Measurements from ENCODE around the gene SYT5.
"Not testable (repeated sequence)": the region's sequence is repeated elsewhere in the genome, so short reads cannot be mapped to it uniquely, and the experiment has no call there.

SYT5 gene

DNA sequence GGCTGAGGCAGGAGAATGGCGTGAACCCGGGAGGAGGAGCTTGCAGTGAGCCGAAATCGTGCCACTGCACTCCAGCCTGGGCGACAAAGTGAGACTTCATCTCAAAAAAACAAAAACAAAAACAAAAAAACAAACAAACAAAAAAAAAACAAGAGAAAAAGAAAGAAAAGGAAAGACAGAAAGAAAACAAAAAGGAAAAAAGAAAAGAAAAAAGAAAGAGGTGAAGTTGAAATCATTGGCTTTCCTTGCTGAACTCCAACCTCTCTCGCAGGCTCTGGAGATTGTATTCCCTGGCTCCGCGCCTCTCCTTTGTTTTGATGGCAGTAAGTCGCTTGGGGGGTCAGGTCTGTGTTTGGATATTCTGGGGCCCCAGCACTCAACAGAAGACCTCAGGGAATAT, 7.8 kb downstream of the SYT5 start:
- DNase-seq (ENCODE audit: low read depth in 1 of 2, low spot score in 1 of 2) = not testable (repeated sequence)

DNA sequence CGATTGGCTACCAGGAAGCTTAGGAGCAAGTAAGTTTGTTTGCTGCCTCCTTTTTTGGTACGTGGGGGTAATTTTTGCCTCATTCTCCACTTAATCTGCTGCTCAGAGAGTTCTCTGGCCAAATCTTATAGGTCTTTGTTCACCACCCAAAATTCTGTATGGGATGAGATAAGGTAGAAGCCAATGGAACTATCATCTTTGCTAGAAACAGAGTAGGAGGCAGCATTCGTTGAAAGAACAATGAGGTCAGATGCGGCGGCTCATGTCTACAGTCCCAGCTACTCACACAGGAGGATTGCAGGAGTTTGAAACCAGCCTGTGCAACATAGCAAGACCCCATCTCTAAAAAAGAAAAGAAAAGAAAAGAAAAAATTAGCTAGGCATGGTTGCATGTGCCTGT, 8.6 kb downstream of the SYT5 start:
- DNase-seq (ENCODE audit: low read depth in 1 of 2, low spot score in 1 of 2) = no peak

DNA sequence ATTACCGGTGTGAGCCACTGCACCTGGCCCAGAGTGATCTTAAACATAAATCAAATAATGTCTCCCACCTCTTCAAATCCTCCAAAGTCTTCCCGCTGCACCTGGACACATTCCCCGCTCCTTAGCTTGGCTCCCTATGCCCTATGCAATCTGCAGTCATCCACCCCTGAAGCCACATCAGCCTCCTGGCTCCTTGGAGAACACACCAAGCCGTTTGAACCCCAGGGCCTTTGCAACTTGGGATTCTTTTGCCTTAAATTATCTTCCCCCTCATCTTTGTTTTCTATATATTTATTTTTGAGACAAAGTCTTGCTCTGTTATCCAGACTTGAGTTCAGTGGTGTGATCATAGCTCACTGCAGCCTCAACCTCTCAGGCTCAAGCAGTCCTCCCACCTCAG, 11.0 kb downstream of the SYT5 start:
- no peak for DNase-seq (ENCODE audit: low read depth in 1 of 2, low spot score in 1 of 2)

DNA sequence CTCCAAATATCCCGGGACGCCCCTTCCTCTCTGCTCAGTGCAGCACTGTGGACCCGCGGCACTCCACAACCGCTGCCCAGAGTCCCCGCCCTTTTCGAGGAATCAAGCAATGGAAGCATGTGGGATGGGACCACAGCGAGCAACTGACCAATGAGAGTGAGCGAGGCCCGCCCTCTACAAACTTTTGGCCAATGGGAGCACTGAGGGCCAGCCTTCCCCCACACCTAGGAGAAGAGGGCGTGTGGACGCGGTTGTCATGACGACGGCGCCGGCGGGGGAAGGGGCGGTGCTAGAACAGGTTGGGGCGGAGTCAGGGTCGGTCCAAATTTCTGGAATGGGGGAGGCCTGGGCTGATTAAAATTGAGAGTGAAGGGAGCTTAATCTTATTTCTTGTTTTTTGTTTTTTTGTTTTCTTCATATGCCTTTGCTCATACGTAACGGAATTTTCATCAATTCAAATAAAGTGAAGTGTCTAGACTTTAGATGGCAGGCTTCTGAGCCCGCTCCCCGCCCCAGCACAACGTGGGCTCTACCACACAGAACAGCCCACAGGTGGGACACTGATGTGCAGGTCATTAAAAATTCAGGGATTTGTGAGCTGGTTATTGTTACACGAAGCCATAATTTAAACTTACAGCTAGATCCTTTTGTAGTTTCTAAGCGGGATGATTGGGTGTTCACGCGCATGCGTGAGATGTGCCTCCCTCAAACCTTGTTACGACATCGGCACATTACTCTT, 13.4 kb downstream of the SYT5 start, which contains the start of gene DNAAF3:
DNAAF3 (minus strand) TSS at position 84 of the 739 bp plus-strand sequence. CDS start 200 bp downstream, outside the sequence.
- DNase-seq (ENCODE audit: low read depth in 1 of 2, low spot score in 1 of 2) = peak in 1 of 2 donors; percentile 60

DNA sequence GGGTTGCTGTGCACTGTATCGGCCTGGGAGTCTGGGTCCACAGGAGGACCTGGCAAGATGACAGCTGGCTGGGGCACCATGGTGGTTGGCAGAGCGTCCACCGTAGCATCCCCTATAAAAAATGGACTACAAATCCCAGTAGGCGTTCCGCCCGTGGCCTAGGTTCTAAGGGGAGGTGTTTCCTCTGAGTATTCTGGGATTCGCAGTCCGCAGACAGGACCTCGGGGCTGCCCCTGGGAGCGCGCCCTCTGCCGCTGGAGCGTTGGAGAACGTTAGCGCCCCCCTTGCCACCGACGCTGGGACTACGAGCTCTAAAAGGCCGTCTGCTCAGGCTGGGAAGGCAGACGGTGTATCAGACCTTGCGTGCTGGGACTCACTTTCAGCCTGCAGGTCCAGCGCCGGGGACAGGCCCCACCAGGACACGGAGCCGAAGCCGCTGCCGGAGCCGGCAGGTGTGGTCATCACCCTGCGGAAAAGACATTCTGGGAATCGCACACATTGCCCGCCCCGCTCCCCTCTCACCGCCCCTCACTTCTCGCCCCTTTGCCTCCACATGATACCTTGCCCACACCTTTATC, 14.0 kb downstream of the SYT5 start:
- no peak for DNase-seq (ENCODE audit: low read depth in 1 of 2, low spot score in 1 of 2)

DNA sequence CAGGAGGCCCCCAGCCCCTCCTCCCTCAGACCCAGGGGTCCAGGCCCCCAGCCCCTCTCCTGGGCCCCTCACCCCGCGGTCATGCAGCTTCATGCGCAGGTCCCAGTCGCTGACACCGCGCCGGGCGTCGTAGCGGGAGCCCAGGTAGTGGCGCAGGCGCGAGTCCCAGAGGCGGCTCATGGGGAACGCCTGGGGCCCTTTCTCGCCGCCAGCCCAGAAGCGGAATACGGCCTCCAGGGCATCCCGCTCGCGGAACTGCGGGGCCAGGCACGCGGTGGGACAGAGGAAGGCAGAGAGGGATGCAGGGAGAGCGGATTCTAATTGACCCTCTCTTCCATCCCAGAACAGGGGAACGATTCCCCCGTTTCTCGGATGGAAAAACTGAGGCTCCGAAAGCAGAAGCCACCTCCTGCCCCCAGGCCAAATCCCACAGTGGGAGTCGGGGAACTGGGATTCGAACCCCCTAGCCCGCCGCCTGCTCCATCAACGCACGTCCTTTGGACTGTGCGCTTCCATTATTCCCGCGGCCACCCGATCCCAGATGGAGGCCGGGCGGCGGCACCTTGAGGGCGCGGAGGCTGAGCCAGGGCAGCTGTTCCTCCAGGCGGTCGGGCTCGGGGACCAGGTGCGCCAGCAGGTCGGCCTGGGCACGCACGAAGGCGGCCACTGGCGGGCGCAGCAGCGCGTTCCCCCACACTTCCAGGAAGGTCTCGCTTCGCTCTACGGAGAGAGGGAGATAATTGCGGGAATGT, 18.3 kb downstream of the SYT5 start:
- DNase-seq (ENCODE audit: low read depth in 1 of 2, low spot score in 1 of 2) = no peak

DNA sequence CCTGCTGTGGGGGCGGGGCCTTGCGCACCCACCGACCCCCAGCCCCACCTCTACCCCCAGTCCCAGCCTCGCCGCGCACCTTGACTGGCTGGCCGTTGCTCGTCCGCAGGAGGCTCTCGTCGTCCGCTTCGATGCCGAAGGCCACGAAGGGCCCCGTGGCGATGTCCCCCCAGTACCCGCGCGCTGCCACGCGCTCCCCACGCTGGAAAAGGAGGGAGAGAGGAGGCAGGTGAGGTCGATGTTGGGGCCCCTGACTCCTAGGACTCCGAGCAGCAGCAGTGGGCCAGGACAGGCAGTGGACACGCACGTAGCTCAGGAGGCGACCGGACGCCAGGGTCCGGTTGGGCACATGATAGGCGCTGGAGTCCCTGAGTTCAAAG, 19.1 kb downstream of the SYT5 start:
- DNase-seq (ENCODE audit: low read depth in 1 of 2, low spot score in 1 of 2) = no peak

DNA sequence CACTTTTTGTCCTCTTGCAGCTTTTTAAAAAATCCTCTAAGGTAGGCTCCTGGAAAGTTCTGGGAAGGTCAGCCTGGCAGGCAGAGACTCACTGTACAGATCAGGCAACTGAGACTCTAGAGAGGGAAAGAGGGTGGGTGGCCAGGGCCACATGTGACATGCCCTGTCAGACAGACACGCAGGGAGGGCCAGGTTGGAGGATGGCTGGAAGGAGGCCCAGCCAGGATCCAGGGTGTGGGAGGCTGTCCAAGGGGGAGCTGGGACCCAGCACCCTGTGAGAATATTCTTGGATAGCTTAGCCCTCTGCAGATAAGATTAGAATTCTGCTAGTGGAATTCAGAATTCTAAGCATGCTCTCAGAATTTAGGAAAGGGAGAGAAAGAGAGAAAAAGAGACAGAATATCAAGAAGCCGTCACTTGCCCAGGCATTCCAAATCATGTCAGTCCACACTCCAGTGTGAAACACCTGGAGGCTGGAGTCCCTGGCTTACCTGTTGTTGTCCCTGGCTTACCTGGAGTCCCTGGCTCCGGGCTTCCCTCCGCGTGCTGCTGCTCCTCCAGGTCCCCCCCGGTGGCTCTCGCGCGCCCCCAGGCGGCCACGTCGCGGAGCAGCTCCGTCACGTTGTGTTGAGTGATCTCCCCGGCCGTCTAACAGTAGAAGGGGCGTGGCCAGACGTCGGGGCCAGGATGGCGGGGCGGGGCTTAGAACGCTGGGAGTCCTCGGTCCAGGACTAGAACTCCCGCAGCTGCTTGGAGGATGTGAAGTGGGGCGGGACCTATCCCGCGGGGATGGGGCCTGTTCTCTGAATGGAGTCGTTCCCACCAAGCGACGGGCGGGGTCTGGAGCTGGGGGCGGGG, 19.7 kb downstream of the SYT5 start:
- DNase-seq (ENCODE audit: low read depth in 1 of 2, low spot score in 1 of 2) = peak; percentile 68 to 84

DNA sequence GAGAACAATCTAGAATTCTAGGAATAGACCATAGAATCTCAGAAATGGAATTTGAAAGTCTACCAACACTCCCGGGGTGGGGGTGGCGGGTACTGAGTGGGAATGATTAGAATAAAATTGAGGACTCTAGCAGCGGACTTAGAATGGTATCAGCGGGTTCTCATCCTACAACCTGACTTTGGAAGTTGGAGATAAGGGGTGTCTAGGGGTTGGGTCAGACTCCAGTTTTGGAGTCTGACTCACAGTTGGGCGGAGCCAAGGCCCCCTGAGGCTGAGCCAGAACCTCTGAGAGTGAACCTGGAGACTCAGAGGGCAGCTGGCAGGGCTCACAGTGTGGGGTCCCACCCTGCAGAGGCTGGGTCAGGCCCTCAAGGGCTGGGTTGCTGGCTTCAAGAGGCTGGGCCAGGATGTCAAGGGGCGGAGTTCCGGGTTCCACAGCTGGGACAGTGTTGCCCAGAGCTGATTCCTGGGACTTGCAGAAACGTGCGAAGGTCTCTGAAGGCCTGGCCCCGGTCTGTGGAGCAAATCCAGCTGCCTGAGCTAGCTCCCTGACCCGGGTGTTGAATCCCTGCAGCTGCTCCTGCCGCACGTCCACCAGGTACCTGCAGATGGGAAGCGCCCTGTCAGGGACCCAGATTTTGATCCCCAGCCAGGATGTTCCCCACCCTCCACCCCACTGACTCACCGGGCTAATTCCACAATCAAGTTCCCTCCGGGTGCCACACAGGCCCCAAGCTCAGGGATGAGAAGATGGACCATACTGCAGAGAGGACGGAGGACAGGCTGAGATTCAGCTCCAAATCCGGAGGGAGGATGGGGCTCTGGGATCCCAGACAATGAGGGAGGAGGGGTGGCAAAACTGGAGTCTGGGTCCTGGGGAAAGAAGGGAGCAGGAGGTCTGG, 21.0 kb downstream of the SYT5 start:
- DNase-seq (ENCODE audit: low read depth in 1 of 2, low spot score in 1 of 2) = no peak

DNA sequence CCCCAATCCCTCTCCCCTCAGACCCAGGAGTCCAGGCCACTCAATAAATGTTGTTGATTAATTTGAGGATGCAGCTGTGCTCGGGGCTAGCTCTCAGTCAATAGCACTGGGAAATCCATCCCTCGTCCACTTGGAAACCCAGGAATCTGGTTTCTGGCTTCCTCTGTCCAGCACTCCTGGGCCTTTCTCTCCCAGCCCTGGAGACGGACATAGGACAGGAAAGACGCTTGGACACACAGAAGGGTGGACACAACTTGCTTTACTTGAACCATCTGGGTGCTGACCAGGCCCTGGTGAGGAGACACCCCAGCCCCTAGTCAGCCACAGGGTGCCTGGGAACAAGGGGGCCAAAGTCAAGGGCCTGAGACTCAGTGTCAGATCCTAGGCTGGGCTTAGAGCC, 21.7 kb downstream of the SYT5 start:
- no peak for DNase-seq (ENCODE audit: low read depth in 1 of 2, low spot score in 1 of 2)

DNA sequence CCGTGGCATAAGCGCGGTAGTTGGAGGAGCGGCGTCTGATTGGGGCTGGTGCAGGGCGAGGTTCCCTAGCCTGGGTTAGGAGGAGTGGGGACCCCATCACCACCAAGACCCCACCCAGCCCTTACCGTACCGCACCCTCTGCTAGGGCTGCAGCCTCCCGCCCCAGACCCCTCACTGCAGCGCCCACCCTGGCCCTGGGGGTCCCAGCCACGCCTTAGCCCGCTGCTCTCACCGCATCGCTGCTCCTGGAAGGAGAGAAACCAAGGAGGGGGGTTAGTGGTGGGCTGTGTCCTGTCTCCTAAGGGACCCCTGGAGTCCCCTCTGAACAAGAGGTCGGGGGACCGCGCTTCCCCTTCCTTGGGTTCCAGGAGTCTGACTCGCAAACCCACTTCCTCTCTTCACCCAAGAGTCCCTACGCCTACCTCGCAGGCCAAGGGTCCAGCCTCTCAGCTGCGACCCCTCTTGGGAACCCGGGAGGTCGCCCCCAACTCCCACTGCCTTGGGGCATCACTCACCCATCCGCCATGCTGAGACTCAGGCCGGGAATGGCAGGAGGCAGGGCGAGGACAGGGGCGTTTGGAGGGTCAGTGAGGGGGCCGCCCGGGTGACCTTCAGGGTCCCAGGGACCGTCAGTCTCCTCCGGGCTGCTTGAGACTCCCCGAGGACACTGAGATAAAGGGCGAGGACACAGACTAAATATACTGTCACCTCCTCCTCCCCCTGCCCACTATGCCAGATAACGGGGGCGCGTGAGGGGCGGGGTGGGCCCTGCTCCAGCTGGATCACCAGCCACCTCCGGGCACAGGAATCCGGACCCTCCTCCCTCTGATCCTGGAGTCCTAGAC, 22.8 kb downstream of the SYT5 start, which contains the start of gene TNNI3:
TNNI3 (minus strand) TSS at position 669 of the 845 bp plus-strand sequence; CDS start at position 526, 143 bp downstream.
- no peak for DNase-seq (ENCODE audit: low read depth in 1 of 2, low spot score in 1 of 2)

DNA sequence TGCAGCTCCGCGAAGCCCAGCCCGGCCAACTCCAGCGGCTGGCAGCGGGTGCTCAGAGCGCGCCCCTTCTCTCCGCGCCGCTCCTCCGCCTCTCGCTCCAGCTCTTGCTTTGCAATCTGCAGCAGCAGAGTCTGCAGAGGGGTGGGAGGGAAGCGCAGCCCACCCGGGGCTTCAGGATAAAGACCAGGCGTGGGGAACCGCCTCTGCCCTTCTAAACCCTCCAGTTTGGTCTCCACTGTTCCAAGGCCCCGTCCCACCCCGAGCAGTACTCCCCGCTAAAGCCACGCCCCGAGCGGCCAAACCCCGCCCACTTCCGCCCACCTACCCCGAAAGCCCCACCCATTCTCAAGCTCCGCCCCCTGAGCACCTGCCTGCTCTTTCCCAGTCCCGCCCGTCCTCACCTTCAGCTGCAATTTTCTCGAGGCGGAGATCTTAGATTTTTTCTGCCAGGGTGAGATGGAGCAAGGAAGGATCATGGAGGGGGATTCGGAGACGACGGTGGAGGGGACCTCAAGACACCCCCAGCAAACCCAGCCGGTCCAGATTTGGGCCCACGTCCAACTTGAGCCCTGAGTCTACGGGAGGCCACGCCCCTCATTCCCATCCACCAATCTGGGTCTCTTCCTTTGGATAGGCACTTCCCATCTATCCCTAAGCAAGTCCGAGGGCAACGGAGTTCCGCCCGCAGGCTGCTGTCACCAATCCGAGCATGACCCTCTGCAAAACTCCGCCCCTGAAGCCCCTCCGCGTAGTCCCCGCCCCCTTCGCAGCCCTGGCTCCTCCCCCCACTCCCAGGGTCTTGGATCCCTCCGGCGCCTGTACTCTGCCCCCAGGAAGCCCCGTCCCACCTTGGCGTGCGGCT, 23.7 kb downstream of the SYT5 start:
- DNase-seq (ENCODE audit: low read depth in 1 of 2, low spot score in 1 of 2) = no peak

DNA sequence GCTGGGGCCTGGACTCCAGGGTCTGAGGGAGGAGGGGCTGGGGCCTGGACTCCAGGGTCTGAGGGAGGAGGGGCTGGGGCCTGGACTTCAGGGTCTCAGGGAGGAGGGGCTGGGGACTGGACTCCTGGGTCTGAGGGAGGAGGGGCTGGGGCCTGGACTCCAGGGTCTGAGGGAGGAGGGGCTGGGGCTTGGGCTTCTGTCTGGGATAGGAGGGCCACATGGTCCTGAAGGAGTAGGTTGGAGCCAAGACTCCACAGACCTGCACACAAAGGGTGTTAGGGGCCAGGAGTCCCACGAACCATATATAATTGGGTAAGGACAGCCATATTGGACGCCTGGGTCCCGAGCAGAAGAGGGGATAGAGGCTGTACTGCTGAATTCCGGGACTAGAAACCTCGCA, 24.3 kb downstream of the SYT5 start:
- DNase-seq (ENCODE audit: low read depth in 1 of 2, low spot score in 1 of 2) = not testable (repeated sequence)

DNA sequence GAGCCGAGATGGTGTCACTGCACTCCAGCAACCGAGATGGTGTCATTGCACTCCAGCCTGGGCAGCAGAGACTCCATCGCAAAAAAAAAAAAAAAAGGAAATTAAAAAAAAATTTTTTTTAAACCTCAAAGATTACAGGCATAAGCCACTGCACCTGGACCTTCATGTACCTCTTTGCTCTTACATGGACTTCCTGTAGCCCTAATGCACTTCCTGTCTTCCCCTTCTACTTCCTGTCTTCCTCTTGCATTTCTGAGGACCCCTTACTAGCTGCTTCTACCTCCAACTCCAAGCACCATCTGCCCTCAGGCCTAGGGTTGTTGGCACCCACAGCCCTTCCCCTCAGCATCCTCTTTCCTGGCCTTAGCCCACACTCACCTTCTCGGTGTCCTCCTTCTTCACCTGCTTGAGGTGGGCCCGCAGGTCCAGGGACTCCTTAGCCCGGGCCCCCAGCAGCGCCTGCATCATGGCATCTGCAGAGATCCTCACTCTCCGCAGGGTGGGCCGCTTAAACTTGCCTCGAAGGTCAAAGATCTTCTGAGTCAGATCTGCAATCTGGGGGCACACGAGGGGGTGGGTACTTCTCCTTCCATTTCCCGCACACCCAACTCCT, 26.3 kb downstream of the SYT5 start:
- DNase-seq (ENCODE audit: low read depth in 1 of 2, low spot score in 1 of 2) = no peak

DNA sequence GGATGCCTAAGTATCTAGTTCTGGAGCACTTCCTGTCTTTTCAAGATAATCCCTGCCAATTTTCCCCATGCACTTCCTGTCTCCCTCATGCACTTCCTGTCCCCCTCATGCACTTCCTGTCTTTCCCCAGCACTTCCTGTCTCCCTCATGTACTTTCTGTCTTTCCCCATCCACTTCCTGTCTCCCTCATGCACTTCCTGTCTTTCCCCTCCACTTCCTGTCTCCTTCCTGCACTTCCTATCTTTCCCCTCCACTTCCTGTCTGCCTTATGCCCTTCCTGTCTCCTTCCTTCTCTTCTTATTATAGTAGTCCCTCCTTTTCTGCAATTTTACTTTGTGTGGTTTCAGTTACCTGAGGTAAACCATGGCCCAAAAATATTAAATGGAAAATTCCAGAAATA, 28.1 kb downstream of the SYT5 start:
- DNase-seq (ENCODE audit: low read depth in 1 of 2, low spot score in 1 of 2) = no peak

DNA sequence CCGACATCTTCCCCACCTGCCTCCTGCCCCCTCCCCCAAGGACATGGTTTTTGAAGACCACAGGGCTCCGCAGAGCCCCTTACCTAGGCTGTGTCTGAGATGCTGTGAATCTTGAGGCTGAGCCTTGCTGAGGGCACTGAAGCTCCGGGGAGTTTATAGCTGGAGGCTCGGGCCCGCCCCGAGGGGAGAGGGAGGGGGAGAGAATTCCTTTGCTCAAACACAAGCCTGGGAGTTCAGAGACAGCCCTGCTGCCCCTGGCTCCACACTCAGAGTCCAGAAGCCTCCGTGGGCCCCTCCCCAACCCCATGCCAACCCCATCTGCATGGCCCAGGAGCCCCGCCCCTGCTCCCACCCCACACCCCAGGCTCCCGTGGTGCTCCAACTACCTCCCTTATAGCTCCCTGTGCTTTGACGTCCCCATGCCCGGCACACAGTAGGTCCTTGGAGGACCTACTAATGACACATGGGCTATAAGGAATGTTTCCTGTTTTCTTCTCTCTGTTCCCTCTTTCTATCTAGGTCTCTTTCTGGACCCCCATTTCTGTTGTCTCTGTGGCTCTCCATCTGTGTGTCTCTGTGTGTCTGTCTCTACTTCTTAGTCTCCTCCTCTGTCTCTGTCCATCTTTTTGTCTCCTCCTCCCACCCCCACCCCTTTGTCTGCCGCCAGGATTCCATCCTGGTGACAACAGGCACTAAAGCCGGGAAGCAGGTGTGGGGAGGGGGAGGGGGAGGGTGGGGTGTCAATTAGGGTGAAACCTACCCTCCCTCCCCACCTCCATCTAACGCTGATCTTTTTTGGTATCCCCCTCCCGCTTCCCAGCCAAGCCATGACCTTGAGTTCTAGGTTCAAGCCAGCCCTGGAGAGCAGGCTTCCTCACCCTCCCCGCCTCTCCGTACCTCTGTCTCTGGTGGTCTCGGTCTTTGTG, 30.7 kb downstream of the SYT5 start, which contains the start of gene TNNT1:
TNNT1 (minus strand) TSS at position 129 of the 926 bp plus-strand sequence. CDS start 2,049 bp downstream, outside the sequence.
- no peak for DNase-seq (ENCODE audit: low read depth in 1 of 2, low spot score in 1 of 2)
